Hepatocyte (in vitro differentiated cells): Measurements from ENCODE around the gene RIPK4. TPM values are rescaled to one million over a fixed set of nuclear protein-coding genes. Genes with fewer than 3 reads are reported as not detected.

Experiments used
- DNase-seq: peaks from one replicate; pipeline ENCODE4 v3.0.0-alpha.2; 2016; ENCODE audit warnings: low spot score
- H2AFZ ChIP-seq: fragments of 200-600 bp; sonication (generic); 2 replicates; pipeline ENCODE4 v1.6.0; 2016; ENCODE audit warnings: antibody characterized with exemption, mild to moderate bottlenecking
- H3K27ac ChIP-seq: fragments of 200-600 bp; sonication (generic); 2 replicates; pipeline ENCODE4 v1.5.1; 2016; ENCODE audit warnings: mild to moderate bottlenecking
- H3K27me3 ChIP-seq: fragments of 200-600 bp; sonication (generic); 2 replicates; pipeline ENCODE4 v1.6.1; 2016
- H3K36me3 ChIP-seq: fragments of 200-600 bp; sonication (generic); replicated peaks from 2 replicates; pipeline ENCODE4 v1.5.1; 2016; ENCODE audit warnings: low read depth; ENCODE audit not compliant: insufficient read depth
- H3K4me1 ChIP-seq: fragments of 200-600 bp; sonication (generic); 2 replicates; pipeline ENCODE4 v1.5.1; 2016; ENCODE audit warnings: mild to moderate bottlenecking, moderate library complexity; ENCODE audit not compliant: insufficient read depth
- H3K4me2 ChIP-seq: fragments of 200-600 bp; sonication (generic); 2 replicates; pipeline ENCODE4 v1.6.0; 2016
- H3K4me3 ChIP-seq: fragments of 200-600 bp; sonication (generic); 2 replicates; pipeline ENCODE4 v1.5.1; 2016; ENCODE audit warnings: mild to moderate bottlenecking
- H3K79me2 ChIP-seq: fragments of 200-600 bp; sonication (generic); 2 replicates; pipeline ENCODE4 v1.6.0; 2017; ENCODE audit warnings: mild to moderate bottlenecking
- H3K9me2 ChIP-seq: fragments of 200-600 bp; sonication (generic); replicated peaks from 2 replicates; pipeline ENCODE4 v1.6.0; 2017; ENCODE audit warnings: mild to moderate bottlenecking; ENCODE audit not compliant: insufficient read depth
- H3K9me3 ChIP-seq: fragments of 200-600 bp; sonication (generic); 2 replicates; pipeline ENCODE4 v1.5.1; 2016; ENCODE audit warnings: low read depth, mild to moderate bottlenecking
- H4K20me1 ChIP-seq: fragments of 200-600 bp; sonication (generic); 2 replicates; pipeline ENCODE4 v1.6.0; 2016; ENCODE audit warnings: mild to moderate bottlenecking; ENCODE audit not compliant: insufficient read depth, poor library complexity, severe bottlenecking
- EZH2 ChIP-seq: fragments of 200-600 bp; sonication (generic); IDR thresholded peaks from 2 replicates; pipeline ENCODE4 v1.6.1; 2016; ENCODE audit warnings: antibody characterized with exemption, mild to moderate bottlenecking, borderline replicate concordance
- EZH2phosphoT487 ChIP-seq: fragments of 200-600 bp; sonication (generic); IDR thresholded peaks from one replicate; pipeline ENCODE4 v1.6.1; 2018; ENCODE audit warnings: antibody characterized with exemption, mild to moderate bottlenecking, low read depth, moderate library complexity; ENCODE audit not compliant: unreplicated experiment, severe bottlenecking
- WGBS: methylation state at CpG from one replicate; pipeline ENCODE4 v1.1.6; 2016; ENCODE audit warnings: low lambda C conversion rate; ENCODE audit errors: missing lambda C conversion rate; 5-methylcytosine and 5-hydroxymethylcytosine counted together
- polyA plus RNA-seq: library from polyadenylated mRNA; unstranded; fragments of >200 nt; fragmentation: Nextera tagmentation; extraction: Ambion mirVana; gene quantifications from 2 replicates; pipeline ENCODE4 v1.2.1, GENCODE V29; 2016
- total RNA-seq: library from RNA; depleted of rRNA; stranded (reverse); fragments of >200 nt; gene quantifications from 2 replicates; pipeline ENCODE4 v1.2.3, GENCODE V29; 2014
- TF ChIP-seq, protein P1 (sequence below): fragments of 200-600 bp; sonication (generic); IDR thresholded peaks from 2 replicates; pipeline ENCODE4 v1.5.1; 2016; ENCODE audit warnings: antibody characterized with exemption, mild to moderate bottlenecking; ENCODE audit not compliant: poor library complexity

The RIPK4 gene
- total and polyA plus RNA-seq, 2 experiments from 2014 or later = 28.1 to 32.8 TPM

DNA sequence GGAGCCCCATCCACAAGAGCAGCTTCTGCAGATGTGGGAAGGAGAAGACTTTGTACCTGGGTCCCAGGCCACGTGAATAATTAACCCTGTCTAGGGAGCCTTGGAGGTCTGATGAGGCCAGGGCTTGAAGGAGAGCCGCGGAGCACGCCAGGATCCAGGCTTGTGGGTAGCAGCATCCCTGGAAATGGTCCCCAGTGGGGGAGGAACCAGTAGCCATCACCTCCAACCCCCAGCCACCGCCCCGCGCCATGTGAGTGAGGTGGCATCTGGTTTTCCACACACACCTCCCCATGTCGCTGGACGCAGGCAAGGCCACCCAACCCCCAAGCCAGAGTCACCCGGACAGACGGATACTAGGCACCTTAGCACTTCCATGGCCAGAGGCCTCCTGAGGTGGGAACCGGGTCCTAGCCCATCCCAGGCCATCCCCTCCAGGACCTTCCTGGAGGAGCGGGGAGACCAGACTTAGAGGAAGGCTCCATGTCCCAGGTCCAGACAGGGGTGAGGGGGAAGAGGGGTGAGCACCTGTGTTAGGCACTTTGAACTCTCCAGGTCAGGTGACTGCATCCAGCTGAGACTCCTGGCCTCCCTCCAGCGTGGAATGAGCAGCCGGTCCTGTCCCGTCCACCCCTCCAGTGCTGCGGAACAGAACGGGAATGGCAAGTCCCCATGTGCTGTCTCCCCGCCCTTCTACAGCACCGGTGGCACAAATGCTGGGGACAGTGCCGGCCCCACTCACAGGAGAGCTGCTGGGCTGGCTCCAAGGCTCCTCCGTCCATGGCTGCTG is 53.2 kb downstream of the RIPK4 start:
- Histone ChIP-seq H3K9me3 (no peaks in the 10 kb centered on the region), H3K36me3 (no peaks in the 10 kb centered on the region), H3K79me2 (no peaks in the 10 kb centered on the region), H3K27ac (peak overlapping the region; percentile 92), H3K4me2 (peak overlapping the region; percentile 70), H3K27me3 (no peaks in the 10 kb centered on the region), H3K4me1 (peaks cover 58% of the 10 kb centered on the region), H4K20me1 (no peaks in the 10 kb centered on the region), H3K9me2 (no peaks in the 10 kb centered on the region), H2AFZ (no peak overlapping the region), H3K4me3 (no peak overlapping the region)
- no peak for TF ChIP-seq EZH2
- TF ChIP-seq, protein P1, sequence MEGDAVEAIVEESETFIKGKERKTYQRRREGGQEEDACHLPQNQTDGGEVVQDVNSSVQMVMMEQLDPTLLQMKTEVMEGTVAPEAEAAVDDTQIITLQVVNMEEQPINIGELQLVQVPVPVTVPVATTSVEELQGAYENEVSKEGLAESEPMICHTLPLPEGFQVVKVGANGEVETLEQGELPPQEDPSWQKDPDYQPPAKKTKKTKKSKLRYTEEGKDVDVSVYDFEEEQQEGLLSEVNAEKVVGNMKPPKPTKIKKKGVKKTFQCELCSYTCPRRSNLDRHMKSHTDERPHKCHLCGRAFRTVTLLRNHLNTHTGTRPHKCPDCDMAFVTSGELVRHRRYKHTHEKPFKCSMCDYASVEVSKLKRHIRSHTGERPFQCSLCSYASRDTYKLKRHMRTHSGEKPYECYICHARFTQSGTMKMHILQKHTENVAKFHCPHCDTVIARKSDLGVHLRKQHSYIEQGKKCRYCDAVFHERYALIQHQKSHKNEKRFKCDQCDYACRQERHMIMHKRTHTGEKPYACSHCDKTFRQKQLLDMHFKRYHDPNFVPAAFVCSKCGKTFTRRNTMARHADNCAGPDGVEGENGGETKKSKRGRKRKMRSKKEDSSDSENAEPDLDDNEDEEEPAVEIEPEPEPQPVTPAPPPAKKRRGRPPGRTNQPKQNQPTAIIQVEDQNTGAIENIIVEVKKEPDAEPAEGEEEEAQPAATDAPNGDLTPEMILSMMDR = no peak
- no peak for TF ChIP-seq EZH2phosphoT487
- 61% methylated on average over 22 of the region's 22 CpGs for WGBS
- peak; percentile 77 for DNase-seq

GRCh38 chr21:41712730-41713129 is 54.1 kb downstream of the RIPK4 start:
- WGBS = 43% methylated on average over 9 of the region's 9 CpGs
- no peaks in the 10 kb centered on the region for H4K20me1 ChIP-seq
- DNase-seq = no peak
- peak overlapping the region; percentile 92 for H3K27ac ChIP-seq
- no peaks in the 10 kb centered on the region for H3K9me2 ChIP-seq
- no peaks in the 10 kb centered on the region for H3K79me2 ChIP-seq
- H3K4me1 ChIP-seq = peaks cover 57% of the 10 kb centered on the region
- H3K9me3 ChIP-seq = no peaks in the 10 kb centered on the region
- H3K4me2 ChIP-seq = peak overlapping the region; percentile 70
- no peak overlapping the region for H2AFZ ChIP-seq
- no peak overlapping the region for H3K4me3 ChIP-seq
- TF ChIP-seq, protein P1 = no peak
- no peak for TF ChIP-seq EZH2phosphoT487
- no peak for TF ChIP-seq EZH2
- H3K36me3 ChIP-seq = no peaks in the 10 kb centered on the region
- H3K27me3 ChIP-seq = no peaks in the 10 kb centered on the region

- 16% methylated on average over 7 of the region's 18 CpGs for WGBS
- H3K4me1 ChIP-seq = peaks cover 60% of the 10 kb centered on the region
Observed at GRCh38 chr21:41712201-41712600, 54.7 kb downstream of the RIPK4 start.

More at GRCh38 chr21:41712201-41712600, 54.7 kb downstream of the RIPK4 start:
- no peaks in the 10 kb centered on the region for H3K27me3 ChIP-seq
- H3K4me2 ChIP-seq = peak overlapping the region; percentile 70
- H3K79me2 ChIP-seq = no peaks in the 10 kb centered on the region
- no peaks in the 10 kb centered on the region for H3K9me3 ChIP-seq
- H3K9me2 ChIP-seq = no peaks in the 10 kb centered on the region
- no peak overlapping the region for H3K4me3 ChIP-seq
- DNase-seq = peak; percentile 58
- H2AFZ ChIP-seq = no peak overlapping the region
- H3K36me3 ChIP-seq = no peaks in the 10 kb centered on the region
- H4K20me1 ChIP-seq = no peaks in the 10 kb centered on the region
- peak overlapping the region; percentile 92 for H3K27ac ChIP-seq
- TF ChIP-seq EZH2phosphoT487 (no peak), EZH2 (no peak)
- TF ChIP-seq, protein P1 = no peak
